Tibial nerve (tissue), 4 donors: ENCODE data around the gene ADAM19. TPM values are rescaled to one million over a fixed set of nuclear protein-coding genes. Genes with fewer than 3 reads are reported as not detected.

Experiments used
- DNase-seq, 2 donors: peaks; one replicate each; pipeline ENCODE4 v3.0.0-alpha.2; 2019; ENCODE audit warnings: low spot score in 2 of 2
- H3K27ac ChIP-seq, 4 donors: fragments of 200-600 bp; sonication (generic) in 3 of 4; one replicate each; pipeline ENCODE4 v1.5.1; 2017 to 2019; ENCODE audit warnings: mild to moderate bottlenecking in 1 of 4
- H3K27me3 ChIP-seq, 2 donors: fragments of 200-600 bp; sonication (generic) in 1 of 2; one replicate each; pipeline versions ENCODE4 v1.5.1 to v1.6.0; 2017 to 2019
- H3K36me3 ChIP-seq, 3 donors: fragments of 200-600 bp; sonication (generic); one replicate each; pipeline ENCODE4 v1.5.1; 2018 to 2019
- H3K4me1 ChIP-seq, 4 donors: fragments of 200-600 bp; sonication (generic) in 3 of 4; one replicate each; pipeline ENCODE4 v1.5.1; 2017 to 2019
- H3K4me3 ChIP-seq, 4 donors: fragments of 200-600 bp; sonication (generic) in 3 of 4; one replicate each; pipeline ENCODE4 v1.5.1; 2017 to 2019; ENCODE audit warnings: mild to moderate bottlenecking in 1 of 4, moderate library complexity in 1 of 4
- H3K9me3 ChIP-seq, 4 donors: fragments of 200-600 bp; sonication (generic) in 3 of 4; one replicate each; pipeline ENCODE4 v1.5.1; 2017 to 2019
- CTCF ChIP-seq, 5 experiments: fragments of 200-600 bp in 3 of 5; fragments of 450-650 bp in 2 of 5; sonication (generic) in 3 of 5; IDR thresholded peaks; one replicate each; pipeline ENCODE4 v1.5.1; 2016 to 2019; ENCODE audit warnings: antibody characterized with exemption in 5 of 5, mild to moderate bottlenecking in 3 of 5, moderate library complexity in 2 of 5
- EP300 ChIP-seq, 2 donors: sonication (generic); formaldehyde crosslinking; IDR thresholded peaks; one replicate each; pipeline ENCODE4 v1.6.1; 2017; ENCODE audit warnings: antibody characterized with exemption in 2 of 2, mild to moderate bottlenecking in 1 of 2
- POLR2A ChIP-seq, 2 donors: fragments of 450-650 bp; IDR thresholded peaks; one replicate each; pipeline ENCODE4 v1.6.1; 2017; ENCODE audit warnings: antibody characterized with exemption in 2 of 2, mild to moderate bottlenecking in 2 of 2, moderate library complexity in 2 of 2
- WGBS, 2 donors: methylation state at CpG; one replicate each; pipeline ENCODE4 v1.1.5; 2018; 5-methylcytosine and 5-hydroxymethylcytosine counted together
- total RNA-seq, 4 donors: library from RNA; depleted of rRNA; stranded (reverse); fragments of >200 nt; gene quantifications; one replicate each; pipeline ENCODE4 v1.1.0, GENCODE V29; 2016

ADAM19 gene
- total RNA-seq, 4 donors from 2014 or later, result 7.2 to 13.2 (median 9.5) TPM

GRCh38 chr5:157561110-157561509 lies 14.5 kb downstream of the ADAM19 start:
- Histone ChIP-seq H3K4me1 (peaks cover 0 to 61% (median 24%) of the 10 kb centered on the region in 4 donors), H3K36me3 (no peaks in the 10 kb centered on the region), H3K27ac (peak overlapping the region in 3 of 4 donors; percentile 24 to 72 (median 47)), H3K9me3 (no peaks in the 10 kb centered on the region), H3K4me3 (no peak overlapping the region), H3K27me3 (no peaks in the 10 kb centered on the region)
- 75 to 83% methylated on average over 9 of the region's 9 CpGs for WGBS, 2 donors
- TF ChIP-seq CTCF (IDR thresholded peaks at IDR 0.05) (no peak), POLR2A (IDR thresholded peaks at IDR 0.05) (no peak), EP300 (IDR thresholded peaks at IDR 0.05) (no peak)
- no peak for DNase-seq

GRCh38 chr5:157559301-157559700 lies 16.3 kb downstream of the ADAM19 start:
- no peak for DNase-seq
- no peaks in the 10 kb centered on the region for H3K9me3 ChIP-seq
- H3K4me3 ChIP-seq, result no peak overlapping the region
- H3K27ac ChIP-seq, result no peak overlapping the region
- H3K36me3 ChIP-seq, result no peaks in the 10 kb centered on the region
- 76 to 80% methylated on average over 2 of the region's 2 CpGs for WGBS, 2 donors
- no peak for TF ChIP-seq POLR2A (IDR thresholded peaks at IDR 0.05)
- no peak for TF ChIP-seq CTCF (IDR thresholded peaks at IDR 0.05)
- no peak for TF ChIP-seq EP300 (IDR thresholded peaks at IDR 0.05)
- H3K27me3 ChIP-seq, result no peaks in the 10 kb centered on the region
- H3K4me1 ChIP-seq, result peaks cover 0 to 69% (median 28%) of the 10 kb centered on the region in 4 donors

- TF ChIP-seq EP300 (IDR thresholded peaks at IDR 0.05), result no peak
- no peak for TF ChIP-seq CTCF (IDR thresholded peaks at IDR 0.05)
- TF ChIP-seq POLR2A (IDR thresholded peaks at IDR 0.05), result no peak
- Histone ChIP-seq H3K36me3 (no peaks in the 10 kb centered on the region), H3K4me1 (peaks cover 0 to 69% (median 26%) of the 10 kb centered on the region in 4 donors), H3K9me3 (no peaks in the 10 kb centered on the region), H3K27ac (no peak overlapping the region), H3K4me3 (no peak overlapping the region), H3K27me3 (no peaks in the 10 kb centered on the region)
- WGBS, 2 donors, result 24 to 28% methylated on average over 2 of the region's 2 CpGs
- DNase-seq, result no peak
These were observed 16.9 kb downstream of the ADAM19 start for GRCh38 chr5:157558681-157559080.

GRCh38 chr5:157558041-157558595 lies 17.5 kb downstream of the ADAM19 start:
- TF ChIP-seq POLR2A (IDR thresholded peaks at IDR 0.05) (no peak), EP300 (IDR thresholded peaks at IDR 0.05) (no peak), CTCF (IDR thresholded peaks at IDR 0.05) (no peak)
- H3K27me3 ChIP-seq, result no peaks in the 10 kb centered on the region
- H3K9me3 ChIP-seq, result no peaks in the 10 kb centered on the region
- DNase-seq, result no peak
- WGBS, 2 donors, result 63 to 79% methylated on average over 4 of the region's 4 CpGs
- H3K36me3 ChIP-seq, result no peaks in the 10 kb centered on the region
- no peak overlapping the region for H3K4me3 ChIP-seq
- H3K4me1 ChIP-seq, result peaks cover 0 to 65% (median 23%) of the 10 kb centered on the region in 4 donors
- H3K27ac ChIP-seq, result no peak overlapping the region

- WGBS, 2 donors, result 71 to 82% methylated on average over 8 of the region's 8 CpGs
- DNase-seq, result no peak
- Histone ChIP-seq H3K36me3 (no peaks in the 10 kb centered on the region), H3K9me3 (no peaks in the 10 kb centered on the region), H3K4me1 (peaks cover 0 to 52% (median 14%) of the 10 kb centered on the region in 4 donors), H3K27ac (peak overlapping the region in 1 of 4 donors; percentile 18), H3K27me3 (no peaks in the 10 kb centered on the region), H3K4me3 (no peak overlapping the region)
- TF ChIP-seq EP300 (IDR thresholded peaks at IDR 0.05), result no peak
- no peak for TF ChIP-seq POLR2A (IDR thresholded peaks at IDR 0.05)
- no peak for TF ChIP-seq CTCF (IDR thresholded peaks at IDR 0.05)
These were observed 18.8 kb downstream of the ADAM19 start for GRCh38 chr5:157556615-157557418.
